Measurements from ENCODE around the gene MLLT6. TPM values are rescaled to one million over a fixed set of nuclear protein-coding genes. Genes with fewer than 3 reads are reported as not detected.

Gene MLLT6
- total and polyA plus RNA-seq, 8 donors = 51.3 to 181 (median 68.7) TPM

DNA sequence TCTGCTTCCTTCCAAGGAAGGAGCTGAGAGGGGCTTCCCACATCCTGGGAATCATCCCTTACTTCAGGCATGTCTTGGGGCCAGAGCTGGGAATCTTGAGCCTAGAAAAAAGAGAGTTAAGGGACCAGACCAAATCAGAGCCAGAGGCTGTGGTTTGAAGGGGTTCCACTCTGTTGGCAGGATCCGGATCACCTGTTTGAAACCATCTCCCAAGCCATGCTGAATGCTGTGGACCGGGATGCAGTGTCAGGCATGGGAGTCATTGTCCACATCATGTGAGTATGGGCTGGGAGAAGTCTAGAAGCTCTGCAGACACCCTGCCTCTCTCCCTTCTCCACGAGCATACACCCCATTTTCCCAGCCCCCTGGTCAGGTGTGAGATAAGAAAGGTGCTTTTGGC, 57.2 kb downstream of the MLLT6 start:
- H3K27me3 ChIP-seq = no peaks in the 10 kb centered on the region
- no peak for ATAC-seq
- intact Hi-C loops (cut with DNase I) = no loop called here
- H3K9me3 ChIP-seq = no peaks in the 10 kb centered on the region
- WGBS, 2 donors = 76 to 78% methylated on average over 3 of the region's 3 CpGs
- TF ChIP-seq, protein P1, sequence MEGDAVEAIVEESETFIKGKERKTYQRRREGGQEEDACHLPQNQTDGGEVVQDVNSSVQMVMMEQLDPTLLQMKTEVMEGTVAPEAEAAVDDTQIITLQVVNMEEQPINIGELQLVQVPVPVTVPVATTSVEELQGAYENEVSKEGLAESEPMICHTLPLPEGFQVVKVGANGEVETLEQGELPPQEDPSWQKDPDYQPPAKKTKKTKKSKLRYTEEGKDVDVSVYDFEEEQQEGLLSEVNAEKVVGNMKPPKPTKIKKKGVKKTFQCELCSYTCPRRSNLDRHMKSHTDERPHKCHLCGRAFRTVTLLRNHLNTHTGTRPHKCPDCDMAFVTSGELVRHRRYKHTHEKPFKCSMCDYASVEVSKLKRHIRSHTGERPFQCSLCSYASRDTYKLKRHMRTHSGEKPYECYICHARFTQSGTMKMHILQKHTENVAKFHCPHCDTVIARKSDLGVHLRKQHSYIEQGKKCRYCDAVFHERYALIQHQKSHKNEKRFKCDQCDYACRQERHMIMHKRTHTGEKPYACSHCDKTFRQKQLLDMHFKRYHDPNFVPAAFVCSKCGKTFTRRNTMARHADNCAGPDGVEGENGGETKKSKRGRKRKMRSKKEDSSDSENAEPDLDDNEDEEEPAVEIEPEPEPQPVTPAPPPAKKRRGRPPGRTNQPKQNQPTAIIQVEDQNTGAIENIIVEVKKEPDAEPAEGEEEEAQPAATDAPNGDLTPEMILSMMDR (IDR thresholded peaks at IDR 0.05) = no peak
- H3K4me1 ChIP-seq = no peaks in the 10 kb centered on the region
- no peak overlapping the region for H3K4me3 ChIP-seq
- peaks cover 0 to 50% (median 17%) of the 10 kb centered on the region in 3 donors for H3K36me3 ChIP-seq
- no peak overlapping the region for H3K27ac ChIP-seq
- no peak for FAIRE-seq
- no peak for DNase-seq

DNA sequence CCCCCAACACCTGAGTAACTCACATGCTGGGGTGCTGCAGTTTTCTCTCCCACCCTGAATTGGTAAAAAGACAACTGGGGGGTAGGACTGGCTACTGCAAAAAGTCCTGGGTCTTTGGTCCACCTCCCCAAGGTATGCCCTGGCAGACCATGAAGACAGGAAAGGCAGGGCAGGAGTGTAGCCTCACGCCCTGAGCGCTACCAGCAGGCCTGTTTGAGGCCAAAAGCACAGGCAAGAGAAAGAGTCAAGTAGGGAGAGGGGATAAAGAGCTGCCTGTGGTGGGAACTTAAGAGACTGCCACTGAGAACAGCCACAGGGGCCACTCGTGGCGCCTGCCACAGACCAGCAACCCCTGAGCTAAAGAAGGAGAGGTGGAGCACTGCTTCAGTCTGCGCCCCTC, 61.3 kb downstream of the MLLT6 start:
- no peaks in the 10 kb centered on the region for H3K4me1 ChIP-seq
- DNase-seq (no peak), FAIRE-seq (no peak), ATAC-seq (no peak)
- no peaks in the 10 kb centered on the region for H3K27me3 ChIP-seq
- WGBS, 2 donors = 90 to 94% methylated on average over 5 of the region's 5 CpGs
- H3K27ac ChIP-seq = no peak overlapping the region
- intact Hi-C loops (cut with DNase I) = no loop called here
- no peak overlapping the region for H3K4me3 ChIP-seq
- TF ChIP-seq, protein P1 (IDR thresholded peaks at IDR 0.05) = no peak
- H3K36me3 ChIP-seq = peaks cover 0 to 62% (median 18%) of the 10 kb centered on the region in 3 donors
- no peaks in the 10 kb centered on the region for H3K9me3 ChIP-seq

DNA sequence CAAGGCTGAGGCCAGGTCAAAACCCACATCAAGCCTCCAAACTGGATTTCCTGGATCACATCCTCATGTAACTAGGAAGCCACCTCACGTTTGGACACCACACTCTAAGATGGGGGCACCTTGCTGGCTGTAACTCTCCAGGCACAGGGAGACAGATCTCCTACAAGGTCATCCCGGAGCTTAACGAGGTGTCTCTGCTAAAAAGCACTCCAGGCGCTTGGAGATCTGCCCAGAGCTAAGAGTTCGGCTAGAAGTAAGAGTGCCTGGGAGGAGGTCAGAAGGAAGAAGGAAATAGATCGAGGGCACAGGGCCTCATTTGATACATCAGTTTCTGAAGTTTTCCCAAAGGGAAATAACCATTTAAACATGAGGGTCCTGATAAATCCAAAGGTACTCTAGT, 63.3 kb downstream of the MLLT6 start:
- no peak overlapping the region for H3K27ac ChIP-seq
- TF ChIP-seq, protein P1 (IDR thresholded peaks at IDR 0.05) = no peak
- no peaks in the 10 kb centered on the region for H3K9me3 ChIP-seq
- no peaks in the 10 kb centered on the region for H3K27me3 ChIP-seq
- WGBS, 2 donors = 54 to 55% methylated on average over 6 of the region's 6 CpGs
- no peak overlapping the region for H3K4me3 ChIP-seq
- DNase-seq (no peak), FAIRE-seq (no peak), ATAC-seq (no peak)
- peaks cover 0 to 66% (median 16%) of the 10 kb centered on the region in 3 donors for H3K36me3 ChIP-seq
- intact Hi-C loops (cut with DNase I) = no loop called here
- H3K4me1 ChIP-seq = no peaks in the 10 kb centered on the region

DNA sequence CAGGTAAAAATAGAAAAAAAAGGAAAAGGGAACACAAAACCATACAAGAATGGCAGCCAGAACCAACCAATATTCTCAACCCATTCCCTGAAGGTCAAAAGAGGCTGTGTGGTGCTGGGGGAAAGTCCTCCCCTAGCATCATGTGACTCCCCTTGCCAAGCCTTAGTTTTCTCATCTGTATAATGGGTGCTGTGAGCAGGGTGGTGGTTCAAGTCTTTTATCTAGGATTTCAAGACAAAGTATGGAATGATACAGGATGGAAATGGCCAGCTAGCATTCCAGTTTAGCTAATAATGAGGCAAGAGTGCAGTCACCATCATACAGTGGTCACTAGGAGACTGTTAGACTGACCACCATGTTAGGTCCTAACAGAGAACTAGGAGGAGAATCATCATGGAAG, 68.2 kb downstream of the MLLT6 start:
- H3K4me3 ChIP-seq = no peak overlapping the region
- TF ChIP-seq, protein P1 (IDR thresholded peaks at IDR 0.05) = no peak
- no peak for FAIRE-seq
- no peak overlapping the region for H3K27ac ChIP-seq
- H3K9me3 ChIP-seq = no peaks in the 10 kb centered on the region
- intact Hi-C loops (cut with DNase I) = no loop called here
- H3K4me1 ChIP-seq = no peaks in the 10 kb centered on the region
- no peak for DNase-seq
- no peak for ATAC-seq
- peaks cover 0 to 80% (median 33%) of the 10 kb centered on the region in 3 donors for H3K36me3 ChIP-seq
- H3K27me3 ChIP-seq = no peaks in the 10 kb centered on the region

DNA sequence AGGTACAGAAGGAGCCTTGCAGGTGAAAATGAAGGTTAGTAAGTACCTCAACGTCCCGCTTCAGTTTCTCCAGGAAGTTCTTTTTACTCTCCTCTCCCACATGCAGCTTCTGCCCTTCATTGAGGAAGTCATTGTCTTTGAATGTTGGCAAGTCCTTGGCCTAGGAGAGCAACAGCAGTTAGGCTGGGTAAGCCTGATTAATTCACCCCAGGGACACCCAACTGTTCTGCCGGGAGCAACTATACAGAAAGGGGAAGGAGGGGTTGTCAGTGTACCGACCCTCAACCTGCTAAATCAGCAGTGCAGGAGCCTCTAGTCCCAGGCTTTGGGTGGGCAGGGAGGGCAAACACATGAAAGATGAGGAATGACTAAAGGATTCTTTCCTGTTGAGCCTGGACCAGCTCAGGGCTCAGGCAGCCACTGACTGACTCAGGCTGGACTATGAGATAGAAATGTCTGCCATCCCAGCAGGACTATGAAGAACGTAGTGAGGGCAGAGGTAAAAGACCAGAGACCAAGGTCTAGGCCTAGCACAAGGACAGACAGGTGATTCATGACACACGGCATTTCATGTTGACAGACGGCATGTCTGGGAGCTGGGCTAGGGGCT, 72.7 kb downstream of the MLLT6 start:
- ATAC-seq = no peak
- 80 to 87% methylated on average over 7 of the region's 7 CpGs for WGBS, 2 donors
- Histone ChIP-seq H3K9me3 (no peaks in the 10 kb centered on the region), H3K27ac (no peak overlapping the region), H3K4me3 (no peak overlapping the region), H3K36me3 (peaks cover 0 to 84% (median 41%) of the 10 kb centered on the region in 3 donors), H3K4me1 (no peaks in the 10 kb centered on the region), H3K27me3 (no peaks in the 10 kb centered on the region)
- intact Hi-C loops (cut with DNase I) = no loop called here
- no peak for DNase-seq
- TF ChIP-seq, protein P1 (IDR thresholded peaks at IDR 0.05) = no peak
- FAIRE-seq = no peak

Small RNAs within 50 kb of the gene (microRNA-seq; reads per million reads assigned to microRNA genes)
- gene MIR4726 = 0 reads per million in 2 donors
- gene MIR4734 = 0.39 to 0.59 reads per million in 2 donors

Other genes with a start within 250 kb of the MLLT6 start
- gene SRCIN1, start 99.3 kb upstream of the MLLT6 start, total RNA-seq = 1 to 10 TPM; 5.8 to 9.3 (median 8.2) TPM
- 10 to 100 TPM; 18.4 to 30.3 TPM for gene SRCIN1, start 99.3 kb upstream of the MLLT6 start, polyA plus RNA-seq
- gene EPOP, start 30.3 kb upstream of the MLLT6 start, total RNA-seq = 1 to 10 TPM; 2.4 to 4.3 (median 3.1) TPM
- 1 to 10 TPM in 1 of 2 donors, under 1 TPM in 1; 0.49 to 1.4 TPM for gene EPOP, start 30.3 kb upstream of the MLLT6 start, polyA plus RNA-seq
- gene CISD3, start 25.1 kb downstream of the MLLT6 start, total RNA-seq = 10 to 100 TPM; 27.5 to 44.3 (median 30.9) TPM
- 10 to 100 TPM; 28.1 to 34.9 TPM for gene CISD3, start 25.1 kb downstream of the MLLT6 start, polyA plus RNA-seq
- 10 to 100 TPM; 12.9 to 25.2 (median 21.1) TPM for gene PCGF2, start 43.1 kb downstream of the MLLT6 start, total RNA-seq
- gene PCGF2, start 43.1 kb downstream of the MLLT6 start, polyA plus RNA-seq = 10 to 100 TPM; 39.2 to 39.6 TPM
- gene PSMB3, start 47.5 kb downstream of the MLLT6 start, total RNA-seq = 10 to 100 TPM; 27.7 to 74.7 (median 54.5) TPM
- 100 to 1,000 TPM; 104 to 107 TPM for gene PSMB3, start 47.5 kb downstream of the MLLT6 start, polyA plus RNA-seq
- 10 to 100 TPM in 5 of 6 donors, 1 to 10 TPM in 1; 9.0 to 22.2 (median 11.7) TPM for gene PIP4K2B, start 94.3 kb downstream of the MLLT6 start, total RNA-seq
- gene PIP4K2B, start 94.3 kb downstream of the MLLT6 start, polyA plus RNA-seq = 10 to 100 TPM; 14.2 to 17.0 TPM
- 10 to 100 TPM in 1 of 6 donors, 1 to 10 TPM in 5; 7.5 to 11.4 (median 8.0) TPM for gene CWC25, start 120.0 kb downstream of the MLLT6 start, total RNA-seq
- 10 to 100 TPM; 19.4 to 24.0 TPM for gene CWC25, start 120.0 kb downstream of the MLLT6 start, polyA plus RNA-seq
- 100 to 1,000 TPM; 569 to 994 (median 828) TPM for gene RPL23, start 148.4 kb downstream of the MLLT6 start, total RNA-seq
- 1,000 to 10,000 TPM; 1,404 to 1,507 TPM for gene RPL23, start 148.4 kb downstream of the MLLT6 start, polyA plus RNA-seq
- gene LASP1, start 164.8 kb downstream of the MLLT6 start, total RNA-seq = 10 to 100 TPM; 48.2 to 98.6 (median 60.9) TPM
- gene LASP1, start 164.8 kb downstream of the MLLT6 start, polyA plus RNA-seq = 10 to 100 TPM; 35.7 to 36.0 TPM

Measured in pancreas (tissue), 10 donors.